GM12872 (cell line): Measurements from ENCODE around the gene RINT1.

Experiments used
- CTCF ChIP-seq: IDR thresholded peaks from 3 replicates; pipeline ENCODE4 v1.5.1; 2011; ENCODE audit warnings: low read depth, mild to moderate bottlenecking, low read length, moderate library complexity; ENCODE audit not compliant: insufficient read depth

The RINT1 gene

GRCh38 chr7:105531792-105532671, at the start of gene RINT1:
Gene RINT1 (plus strand): TSS chr7:105532201. CDS start chr7:105532316, 115 bp downstream.
- TF ChIP-seq CTCF: peak; percentile 85

GRCh38 chr7:105487579-105488571, 44.1 kb upstream of the RINT1 start:
- TF ChIP-seq CTCF: peak; percentile 29; the same call in 2 of the 3 replicates

- no peak for TF ChIP-seq CTCF
Observed at GRCh38 chr7:105489409-105489808, 42.6 kb upstream of the RINT1 start.

- no peak for TF ChIP-seq CTCF
Observed at GRCh38 chr7:105493196-105493922, 38.6 kb upstream of the RINT1 start.

GRCh38 chr7:105493923-105494315, 38.1 kb upstream of the RINT1 start:
- TF ChIP-seq CTCF: no peak

GRCh38 chr7:105496521-105496920, 35.5 kb upstream of the RINT1 start:
- no peak for TF ChIP-seq CTCF
